GM18867 (cell line): Measurements from ENCODE around the gene HTR4.

Experiments used
- ATAC-seq: cut with Tn5 transposase; IDR thresholded peaks from one replicate; pipeline ENCODE4 v1.9.1; 2021; ENCODE audit warnings: mild to moderate bottlenecking, moderate library complexity; ENCODE audit not compliant: unreplicated experiment

The HTR4 gene

DNA sequence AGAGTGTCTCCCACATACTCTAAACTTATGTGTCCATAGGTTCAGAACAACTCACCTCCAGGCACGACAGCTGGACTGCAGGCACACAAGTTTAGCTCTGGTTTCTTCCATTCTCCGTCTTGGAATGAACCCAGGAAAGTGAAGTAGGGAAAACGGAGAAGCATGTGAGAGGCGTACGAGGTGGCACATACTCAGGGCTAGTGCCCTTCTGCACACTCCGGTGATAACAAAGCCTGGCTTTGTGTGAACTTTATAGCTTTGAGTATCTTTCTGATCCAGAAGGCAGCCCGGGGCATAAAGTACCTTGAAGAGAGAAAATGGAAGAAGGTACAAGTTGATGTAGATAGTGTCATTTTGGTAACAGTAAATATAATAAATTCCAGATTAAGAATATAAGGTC is 11.1 kb upstream of the HTR4 start:
- ATAC-seq, result no peak

- ATAC-seq, result no peak
Measured at GRCh38 chr5:148663509-148663908, 9.2 kb upstream of the HTR4 start.

GRCh38 chr5:148660346-148660660 is 6.0 kb upstream of the HTR4 start:
- no peak for ATAC-seq

- ATAC-seq, result no peak
Measured at GRCh38 chr5:148659641-148660345, 5.5 kb upstream of the HTR4 start.

- ATAC-seq, result no peak
Measured at GRCh38 chr5:148653291-148653835, 964 bp downstream of the HTR4 start.

DNA sequence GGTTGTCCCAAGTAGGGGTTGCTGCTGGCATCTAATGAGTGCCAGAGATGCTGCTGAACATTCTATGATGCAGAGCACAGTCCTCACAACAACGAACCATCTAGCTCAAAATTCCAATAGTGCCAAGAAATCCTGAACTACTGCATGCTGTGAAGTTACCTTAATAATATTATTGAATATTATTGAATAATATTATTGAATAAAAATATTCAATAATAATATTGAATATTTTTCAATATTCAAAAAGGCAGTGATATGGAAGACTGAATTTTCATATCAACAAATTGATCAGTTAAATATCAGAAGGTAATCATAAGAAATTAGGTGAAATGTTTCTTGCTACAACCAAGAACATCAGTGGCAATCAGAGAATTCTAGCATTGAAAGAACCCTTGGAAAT is 2.8 kb downstream of the HTR4 start:
- ATAC-seq, result no peak

DNA sequence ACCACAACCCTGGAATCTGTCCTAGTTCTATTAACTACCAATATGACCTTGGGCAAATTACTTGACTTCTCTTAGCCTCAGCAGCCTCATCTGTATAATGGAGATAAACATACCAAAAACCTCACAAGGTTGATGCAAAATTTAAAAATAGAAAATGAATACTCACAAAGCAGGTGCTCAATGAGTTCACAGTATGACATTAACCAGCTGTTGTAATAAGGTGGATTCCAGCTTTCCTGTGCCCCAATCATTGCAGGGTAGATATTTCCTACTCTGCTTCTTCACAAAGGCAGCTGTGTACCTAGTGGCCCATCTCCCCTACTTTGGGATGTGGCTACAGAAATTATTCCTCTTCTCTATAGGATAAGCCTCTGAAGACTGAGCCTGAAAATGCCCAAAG is 8.8 kb downstream of the HTR4 start:
- no peak for ATAC-seq

DNA sequence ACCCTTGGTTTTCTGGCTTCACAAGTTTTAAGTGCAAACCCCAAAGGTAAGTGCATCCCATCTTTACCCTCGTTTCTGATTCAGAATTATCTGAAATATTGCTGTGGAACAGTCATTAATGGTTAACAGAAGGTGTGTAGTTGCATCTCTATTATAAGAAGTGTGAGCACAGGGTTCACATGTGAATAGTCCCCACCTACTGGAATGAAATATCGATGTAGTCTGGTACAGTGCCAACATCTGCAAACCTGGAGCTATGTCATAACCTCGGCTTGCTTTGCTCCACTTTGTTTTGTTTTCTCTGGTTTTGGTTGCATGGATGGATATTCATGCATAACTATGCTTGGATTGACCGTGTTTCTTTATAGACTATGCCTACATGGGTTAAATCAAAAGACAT is 12.6 kb downstream of the HTR4 start:
- ATAC-seq, result no peak

- no peak for ATAC-seq
Measured at GRCh38 chr5:148640471-148640870, 13.9 kb downstream of the HTR4 start.

GRCh38 chr5:148639081-148639480 is 15.2 kb downstream of the HTR4 start:
- ATAC-seq, result no peak

- ATAC-seq, result no peak
Measured at GRCh38 chr5:148636353-148636752, 18.0 kb downstream of the HTR4 start.

GRCh38 chr5:148635321-148636083 is 18.8 kb downstream of the HTR4 start:
- no peak for ATAC-seq

DNA sequence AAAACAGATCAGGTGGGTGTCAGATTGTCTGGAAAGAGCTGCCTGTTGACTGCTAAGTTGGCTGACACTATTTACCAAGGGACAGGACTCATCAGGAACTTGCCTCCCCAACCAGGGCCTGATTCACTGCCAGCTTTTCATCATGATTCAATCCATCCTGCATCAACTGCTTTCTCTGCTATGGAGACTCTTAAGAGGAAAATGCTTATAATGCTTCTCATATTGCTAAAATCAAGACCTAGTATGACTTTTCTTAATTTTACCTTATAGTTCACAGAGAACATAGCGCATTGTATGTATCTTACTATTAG is 21.3 kb downstream of the HTR4 start:
- ATAC-seq, result no peak

DNA sequence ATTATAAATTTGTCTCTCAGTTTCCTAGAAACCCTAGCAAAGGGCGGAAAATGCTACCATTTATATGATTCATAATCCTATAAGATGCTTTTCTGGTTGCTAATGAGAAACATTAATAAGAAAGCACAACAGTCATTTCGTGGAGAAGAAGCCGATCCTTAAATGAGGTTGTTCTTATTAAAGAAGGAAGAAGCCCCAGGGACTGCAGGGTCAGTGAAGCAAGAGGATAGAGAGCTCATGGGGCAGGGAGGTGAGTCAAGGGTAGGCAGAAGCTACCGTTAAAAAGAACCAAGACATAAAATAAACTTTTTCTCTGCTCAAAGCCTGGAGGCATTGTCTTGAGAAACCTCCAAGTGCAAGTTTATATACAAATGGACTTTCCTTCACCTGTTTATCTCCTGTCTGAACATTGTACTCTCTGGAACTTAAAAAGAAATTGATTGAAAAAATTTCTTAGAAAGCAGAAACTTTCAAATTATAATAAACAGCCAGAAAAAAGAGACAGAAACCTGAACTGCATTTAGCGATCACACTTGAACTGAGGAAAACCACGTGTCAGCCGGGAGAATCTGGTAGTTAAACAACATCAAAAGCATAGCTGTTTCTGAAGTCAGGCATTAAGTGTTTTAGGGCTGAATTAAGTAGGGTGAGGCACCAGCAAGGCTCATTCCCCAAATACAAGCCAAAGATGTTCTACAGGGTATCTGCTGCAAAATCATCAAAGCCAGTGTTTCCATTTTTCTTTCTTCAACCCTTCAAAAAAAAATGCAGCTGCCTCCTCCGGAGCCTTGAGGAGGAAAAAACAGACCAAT is 21.9 kb downstream of the HTR4 start:
- ATAC-seq, result no peak

DNA sequence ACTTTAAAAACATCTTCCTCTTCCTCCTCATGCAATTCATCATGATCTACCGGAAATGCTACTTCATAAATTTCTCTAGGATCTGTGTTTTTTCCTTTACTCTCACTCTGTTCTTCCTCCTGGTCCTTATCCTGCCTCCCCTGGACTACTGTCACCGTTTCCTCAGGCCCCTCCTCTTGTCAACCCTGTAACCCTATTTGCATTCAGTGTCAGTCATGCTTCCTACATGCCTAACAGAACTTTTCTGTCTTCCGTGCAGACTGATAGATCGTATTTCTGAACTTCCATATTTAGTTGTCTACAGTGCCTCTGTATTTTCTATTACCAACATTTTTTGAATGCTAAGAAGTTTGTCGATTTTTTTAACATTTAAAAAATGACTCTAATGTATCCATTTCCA is 27.3 kb downstream of the HTR4 start:
- ATAC-seq, result no peak

DNA sequence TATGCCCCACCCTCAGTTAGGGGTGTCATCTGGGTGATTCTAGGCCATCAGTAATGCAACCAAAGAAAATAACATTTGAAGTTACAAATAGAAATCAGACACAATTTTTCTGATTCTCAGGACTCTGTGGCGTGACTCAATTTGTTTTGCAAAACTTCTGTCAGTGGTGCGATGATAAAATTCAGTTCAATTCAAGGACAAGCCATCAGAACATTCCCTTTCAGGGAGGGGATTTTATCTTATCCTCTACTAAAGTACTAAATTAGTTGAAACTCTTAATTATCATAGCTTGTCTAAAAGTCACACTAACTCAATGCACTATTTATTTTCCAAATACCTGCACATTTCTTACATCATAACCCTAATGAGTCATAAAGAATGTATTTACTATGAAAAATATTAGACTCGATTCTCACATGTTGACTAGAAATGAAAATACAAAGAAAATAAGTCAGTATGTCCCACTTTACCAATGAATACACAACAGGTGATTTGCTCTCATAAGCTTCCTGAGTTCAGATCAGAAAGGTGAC is 28.2 kb downstream of the HTR4 start:
- ATAC-seq, result no peak

DNA sequence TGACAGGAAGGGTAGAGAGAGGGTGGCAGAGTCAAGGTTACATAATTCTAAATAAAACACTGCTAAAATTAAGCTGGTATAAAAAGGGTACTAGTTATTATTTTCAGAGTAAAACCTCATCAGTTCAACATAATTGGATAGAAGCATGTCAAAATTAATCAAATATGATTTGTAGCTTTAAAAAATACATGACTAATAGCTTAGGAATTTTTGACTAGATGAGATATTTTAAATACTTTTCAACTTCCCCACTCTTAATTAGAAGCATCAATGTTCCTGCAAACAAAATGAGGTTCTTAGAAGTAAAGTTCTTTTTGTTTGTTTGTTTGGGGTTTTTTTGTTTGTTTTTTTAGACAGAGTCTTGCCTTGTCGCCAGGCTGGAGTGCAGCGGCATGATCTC is 29.1 kb downstream of the HTR4 start:
- ATAC-seq, result no peak

- ATAC-seq, result no peak
Measured at GRCh38 chr5:148623741-148624140, 30.6 kb downstream of the HTR4 start.

DNA sequence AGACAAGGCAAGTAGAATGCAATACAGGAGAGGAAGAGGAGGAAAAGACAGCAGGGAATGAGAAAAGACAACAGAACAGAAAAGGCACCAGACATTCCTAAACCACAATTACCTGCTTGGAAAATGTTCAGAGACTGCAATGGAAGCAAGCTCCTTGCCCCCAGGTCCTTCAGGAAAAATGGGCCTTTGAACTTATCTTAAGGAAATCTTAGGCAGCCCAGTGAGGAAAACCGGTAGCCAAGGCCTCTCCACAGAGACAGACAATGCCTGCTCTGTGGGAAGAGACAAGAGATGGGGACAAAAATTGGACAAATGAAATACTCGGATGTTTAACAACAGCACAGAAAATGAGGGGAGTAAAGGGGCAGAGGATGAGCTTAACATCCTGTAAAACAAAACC is 31.2 kb downstream of the HTR4 start:
- no peak for ATAC-seq

- peak; percentile 85 for ATAC-seq
Measured at GRCh38 chr5:148620696-148621095, 33.6 kb downstream of the HTR4 start.

DNA sequence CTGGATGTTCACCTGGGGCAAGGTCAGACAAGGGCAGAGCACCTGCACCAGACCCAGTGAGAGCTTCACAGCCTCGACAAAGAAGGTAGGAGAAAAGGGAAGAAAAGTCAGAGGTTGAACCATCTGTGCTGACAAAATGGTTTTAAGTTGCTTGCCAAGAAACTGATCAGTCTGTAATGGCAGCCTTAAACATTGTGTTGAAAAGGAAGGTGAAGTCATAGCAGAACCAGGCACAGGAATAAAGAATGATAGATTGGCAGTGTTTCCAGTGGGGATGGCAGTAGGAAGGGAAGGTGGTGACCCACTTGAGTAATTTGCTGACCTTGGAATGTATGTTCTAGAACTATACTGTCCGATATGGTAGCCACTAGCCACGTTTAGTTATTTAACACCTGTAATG is 34.2 kb downstream of the HTR4 start:
- no peak for ATAC-seq

GRCh38 chr5:148619484-148619883 is 34.8 kb downstream of the HTR4 start:
- ATAC-seq, result no peak
